Esophagus muscularis mucosa (tissue), 4 donors: Measurements from ENCODE around the gene VSIG10L2. TPM values are rescaled to one million over a fixed set of nuclear protein-coding genes. Genes with fewer than 3 reads are reported as not detected.

ENCODE experiments used
- DNase-seq: peaks from one replicate; pipeline ENCODE4 v3.0.0-alpha.2; 2017; ENCODE audit errors: extremely low spot score
- H3K27ac ChIP-seq, 4 donors: fragments of 200-600 bp; sonication (generic); replicated peaks in 1 of 4; 1 replicate in 3 of 4; 2 replicates in 1 of 4; pipeline ENCODE4 v1.5.1; 2016 to 2019; ENCODE audit warnings: mild to moderate bottlenecking in 1 of 4
- H3K27me3 ChIP-seq, 4 donors: fragments of 200-600 bp; sonication (generic); one replicate each; pipeline versions ENCODE4 v1.5.1 to v1.6.0; 2016 to 2019
- H3K36me3 ChIP-seq, 4 donors: fragments of 200-600 bp; sonication (generic); one replicate each; pipeline ENCODE4 v1.5.1; 2016 to 2019
- H3K4me1 ChIP-seq, 4 donors: fragments of 200-600 bp; sonication (generic); one replicate each; pipeline ENCODE4 v1.5.1; 2016 to 2019
- H3K4me3 ChIP-seq, 4 donors: fragments of 200-600 bp; sonication (generic); 1 replicate in 2 of 4; 2 replicates in 2 of 4; pipeline ENCODE4 v1.5.1; 2016 to 2019; ENCODE audit warnings: mild to moderate bottlenecking in 4 of 4, moderate library complexity in 1 of 4
- H3K9me3 ChIP-seq, 4 donors: fragments of 200-600 bp; sonication (generic); 1 replicate in 3 of 4; 2 replicates in 1 of 4; pipeline ENCODE4 v1.5.1; 2016 to 2019
- CTCF ChIP-seq, 3 experiments: fragments of 200-600 bp in 2 of 3; fragments of 450-650 bp in 1 of 3; sonication (generic) in 2 of 3; IDR thresholded peaks; one replicate each; pipeline ENCODE4 v1.5.1; 2017 to 2019; ENCODE audit warnings: antibody characterized with exemption in 3 of 3, mild to moderate bottlenecking in 2 of 3, moderate library complexity in 1 of 3
- EP300 ChIP-seq: sonication (generic); formaldehyde crosslinking; IDR thresholded peaks from one replicate; pipeline ENCODE4 v1.6.1; 2017; ENCODE audit warnings: antibody characterized with exemption
- POLR2A ChIP-seq: fragments of 450-650 bp; IDR thresholded peaks from one replicate; pipeline ENCODE4 v1.6.1; 2017; ENCODE audit warnings: antibody characterized with exemption, moderate library complexity, mild to moderate bottlenecking, low read depth
- POLR2AphosphoS5 ChIP-seq, 2 donors: sonication (generic); formaldehyde crosslinking; IDR thresholded peaks; one replicate each; pipeline ENCODE4 v1.6.1; 2017; ENCODE audit warnings: antibody characterized with exemption in 2 of 2
- whole genome bisulfite sequencing: methylation state at CpG from one replicate; pipeline ENCODE4 v1.1.5; 2018; 5-methylcytosine and 5-hydroxymethylcytosine counted together
- intact Hi-C: fragments of 100-400 bp; cut with DNase I; formaldehyde crosslinking; loops from one replicate; pipeline ENCODE4 v1.15.1; 2023
- total RNA-seq, 4 donors: library from RNA; depleted of rRNA; stranded (reverse); fragments of >200 nt; gene quantifications; one replicate each; pipeline versions ENCODE4 v1.1.0 to v1.2.1, GENCODE V29; 2016

The VSIG10L2 gene
- total RNA-seq, 4 donors from 2014 or later = 0.33 to 0.57 (median 0.39) TPM; not detected in 1

DNA sequence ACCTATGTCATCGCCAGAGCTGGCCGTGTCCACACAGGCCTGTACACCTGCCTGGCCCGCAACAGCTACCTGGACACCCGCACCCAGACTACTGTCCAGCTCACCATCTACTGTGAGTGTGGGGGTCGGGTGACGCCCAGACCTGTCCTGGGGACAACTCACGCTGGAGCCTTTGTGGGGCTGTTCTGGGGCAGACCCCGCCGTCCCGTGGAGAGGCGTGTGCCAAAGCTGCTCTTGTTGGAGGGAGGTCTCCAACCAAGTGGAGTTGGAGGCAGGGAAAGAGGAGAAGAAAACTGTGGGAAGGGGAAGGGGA is 4.3 kb downstream of the VSIG10L2 start:
- Histone ChIP-seq H3K27ac (peak overlapping the region in 1 of 4 donors; percentile 47), H3K36me3 (no peaks in the 10 kb centered on the region), H3K4me1 (peaks cover 19 to 37% (median 32%) of the 10 kb centered on the region in 4 donors), H3K4me3 (no peak overlapping the region), H3K9me3 (no peaks in the 10 kb centered on the region), H3K27me3 (no peaks in the 10 kb centered on the region)
- TF ChIP-seq CTCF (IDR thresholded peaks at IDR 0.05) = no peak
- no peak for TF ChIP-seq POLR2A
- no peak for TF ChIP-seq EP300
- no peak for TF ChIP-seq POLR2AphosphoS5 (IDR thresholded peaks at IDR 0.05)
- no peak for DNase-seq
- WGBS = 95% methylated on average over 4 of the region's 11 CpGs
- intact Hi-C loops = loop anchor here (5.0 kb wide), 1 partner anchor 112 kb away; the partner anchor contains the start of gene CDON

- no peak for TF ChIP-seq EP300
- no peak for TF ChIP-seq CTCF (IDR thresholded peaks at IDR 0.05)
- TF ChIP-seq POLR2A = no peak
- peak; percentile 79 to 83 for TF ChIP-seq POLR2AphosphoS5 (IDR thresholded peaks at IDR 0.05)
- peak overlapping the region; percentile 46 to 65 (median 54) for H3K27ac ChIP-seq
- H3K36me3 ChIP-seq = peaks cover 0 to 5% (median 2%) of the 10 kb centered on the region in 4 donors
- no peaks in the 10 kb centered on the region for H3K9me3 ChIP-seq
- intact Hi-C loops = loop anchor here (5.0 kb wide), 1 partner anchor 111 kb away; the partner anchor contains the start of gene CDON
- 55% methylated on average over 15 of the region's 15 CpGs for WGBS
- DNase-seq = peak; percentile 91
- no peak overlapping the region for H3K4me3 ChIP-seq
- peaks cover 19 to 37% (median 32%) of the 10 kb centered on the region in 4 donors for H3K4me1 ChIP-seq
- H3K27me3 ChIP-seq = no peaks in the 10 kb centered on the region
These were observed 5.1 kb downstream of the VSIG10L2 start for GRCh38 chr11:125950696-125951651.

- DNase-seq = peak; percentile 79
- TF ChIP-seq EP300 = no peak
- peaks cover 19 to 37% (median 32%) of the 10 kb centered on the region in 4 donors for H3K4me1 ChIP-seq
- peaks cover 0 to 11% (median 2%) of the 10 kb centered on the region in 4 donors for H3K36me3 ChIP-seq
- H3K9me3 ChIP-seq = no peaks in the 10 kb centered on the region
- 76% methylated on average over 5 of the region's 11 CpGs for WGBS
- H3K27ac ChIP-seq = peak overlapping the region; percentile 46 to 65 (median 54)
- intact Hi-C loops = loop anchor here (5.0 kb wide), 1 partner anchor 111 kb away; the partner anchor contains the start of gene CDON
- no peak overlapping the region for H3K4me3 ChIP-seq
- no peaks in the 10 kb centered on the region for H3K27me3 ChIP-seq
These were observed 5.9 kb downstream of the VSIG10L2 start for GRCh38 chr11:125951731-125952130.

DNA sequence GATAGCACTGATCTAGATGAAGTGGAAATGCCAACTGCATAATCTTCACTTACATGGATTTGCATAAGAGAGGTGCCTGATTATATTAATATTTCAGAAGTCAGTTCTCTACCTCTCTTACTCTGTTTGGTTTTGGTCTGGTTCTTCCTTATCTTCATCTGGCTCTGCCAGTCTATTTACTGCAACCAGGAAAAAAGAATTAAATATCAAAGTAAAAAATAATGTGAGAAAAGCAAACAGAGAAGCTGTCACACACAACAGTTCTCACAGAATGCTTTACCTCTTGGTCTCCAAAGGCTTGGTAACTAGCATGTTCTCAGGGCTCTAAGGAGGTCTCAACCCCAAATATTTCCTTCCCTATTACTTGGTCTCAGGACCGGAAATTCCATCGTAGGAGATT is 6.7 kb downstream of the VSIG10L2 start:
- intact Hi-C loops = loop anchor here (5.0 kb wide), 1 partner anchor 110 kb away; the partner anchor contains the start of gene CDON
- WGBS = 58% methylated on average over 2 of the region's 2 CpGs
- TF ChIP-seq CTCF (IDR thresholded peaks at IDR 0.05) = no peak
- no peak for TF ChIP-seq EP300
- no peak for TF ChIP-seq POLR2AphosphoS5 (IDR thresholded peaks at IDR 0.05)
- TF ChIP-seq POLR2A = no peak

GRCh38 chr11:125952973-125953372 is 7.1 kb downstream of the VSIG10L2 start:
- Histone ChIP-seq H3K4me1 (peaks cover 19 to 37% (median 32%) of the 10 kb centered on the region in 4 donors), H3K4me3 (peak overlapping the region in 1 of 4 donors; percentile 9), H3K36me3 (peaks cover 0 to 18% (median 3%) of the 10 kb centered on the region in 4 donors), H3K27me3 (no peaks in the 10 kb centered on the region), H3K9me3 (no peaks in the 10 kb centered on the region), H3K27ac (peak overlapping the region in 2 of 4 donors; percentile 10 to 48)
- no peak for TF ChIP-seq EP300
- peak; percentile 61 to 70 for TF ChIP-seq POLR2AphosphoS5 (IDR thresholded peaks at IDR 0.05)
- intact Hi-C loops = loop anchor here (5.0 kb wide), 1 partner anchor 109 kb away; the partner anchor contains the start of gene CDON
- WGBS = 33% methylated on average over 7 of the region's 7 CpGs
- DNase-seq = peak; percentile 92

More for the DNA sequence above, 6.7 kb downstream of the VSIG10L2 start:
- Histone ChIP-seq H3K27me3 (no peaks in the 10 kb centered on the region), H3K9me3 (no peaks in the 10 kb centered on the region), H3K27ac (peak overlapping the region in 3 of 4 donors; percentile 10 to 51 (median 48)), H3K4me1 (peaks cover 19 to 37% (median 32%) of the 10 kb centered on the region in 4 donors), H3K4me3 (peak overlapping the region in 1 of 4 donors; percentile 9), H3K36me3 (peaks cover 0 to 15% (median 2%) of the 10 kb centered on the region in 4 donors)
- DNase-seq = no peak
